HCT116 (cell line): Measurements from ENCODE around the gene LSAMP. TPM values are rescaled to one million over a fixed set of nuclear protein-coding genes. Genes with fewer than 3 reads are reported as not detected.

Source experiments
- ATAC-seq: fragments of 200-7000 bp; cut with Tn5 transposase; 2 replicates; pipeline ENCODE4 v1.9.1; 2020; ENCODE audit warnings: mild to moderate bottlenecking, moderate library complexity
- BruUV-seq: library from RNA; stranded (reverse); fragments of 400-500 nt; replicated peaks from 2 replicates; lab custom pipeline; 2021; lab: Mats Ljungman, UMichigan
- CTCF ChIA-PET: fragments of 300-600 bp; sonication (Branson Sonifier 250); formaldehyde crosslinking; loops from one replicate; lab custom pipeline; 2021; ENCODE audit warnings: antibody characterized with exemption; lab: Charles Lee
- POLR2A ChIA-PET: fragments of 300-600, 350-600 bp; sonication (Branson Sonifier 250); formaldehyde crosslinking; loops from one replicate; lab custom pipeline; 2021; ENCODE audit warnings: antibody characterized with exemption; lab: Charles Lee
- RAD21 ChIA-PET, 2 experiments: fragments of 300-600 bp; sonication (Branson Sonifier 250); formaldehyde crosslinking; loops; one replicate each; lab custom pipeline; 2023; ENCODE audit warnings: low total read pairs in 2 of 2; ENCODE audit not compliant: uncharacterized antibody in 2 of 2, unreplicated experiment in 2 of 2, low non-redundant PET in 1 of 2; lab: Charles Lee
- DNase-seq: peaks from one replicate; pipeline ENCODE4 v3.0.0-alpha.2; 2010; ENCODE audit warnings: low read depth, low spot score
- H2AFZ ChIP-seq: fragments of 200-600 bp; shearing (Covaris generic), sonication (generic); 2 replicates; pipeline ENCODE4 v1.6.1; 2017; ENCODE audit warnings: low read depth, mixed run types, mixed read lengths, antibody characterized with exemption, low read length; ENCODE audit not compliant: poor library complexity, severe bottlenecking
- H3K27ac ChIP-seq: 2 replicates; pipeline ENCODE4 v1.5.1; 2012; ENCODE audit warnings: low read depth, low read length
- H3K27me3 ChIP-seq: fragments of 200-600 bp; sonication (generic); 2 replicates; pipeline ENCODE4 v1.6.1; 2016; ENCODE audit warnings: mixed run types, low read length, mixed read lengths; ENCODE audit not compliant: insufficient read depth
- H3K36me3 ChIP-seq, 2 experiments: fragments of 200-500 bp in 1 of 2; fragments of 200-600 bp in 1 of 2; sonication (Bioruptor generic) in 1 of 2; sonication (generic) in 1 of 2; 2 replicates each; pipeline versions ENCODE4 v1.5.1 to v1.6.1; 2014 to 2016; ENCODE audit warnings: low read length in 2 of 2, inconsistent platforms in 1 of 2, mixed read lengths in 1 of 2, mixed run types in 1 of 2; ENCODE audit not compliant: insufficient read depth in 2 of 2, control insufficient read depth in 1 of 2
- H3K4me1 ChIP-seq, 2 experiments: fragments of 200-600 bp in 1 of 2; sonication (generic) in 1 of 2; 2 replicates each; pipeline versions ENCODE4 v1.5.1 to v1.6.1; 2012 to 2017; ENCODE audit warnings: low read length in 2 of 2, inconsistent platforms in 1 of 2, mild to moderate bottlenecking in 1 of 2, mixed read lengths in 1 of 2, mixed run types in 1 of 2, moderate library complexity in 1 of 2; ENCODE audit not compliant: insufficient read depth in 2 of 2, control insufficient read depth in 1 of 2
- H3K4me2 ChIP-seq: fragments of 200-600 bp; sonication (generic); 2 replicates; pipeline ENCODE4 v1.6.1; 2017; ENCODE audit warnings: mixed run types, low read length, mixed read lengths
- H3K4me3 ChIP-seq, 2 experiments: fragments of 200-600 bp in 1 of 2; sonication (generic) in 1 of 2; replicated peaks in 1 of 2; 2 replicates each; pipeline ENCODE4 v1.5.1; 2011 to 2016; ENCODE audit warnings: low read length in 2 of 2, control low read depth in 1 of 2, low read depth in 1 of 2, mild to moderate bottlenecking in 1 of 2, mixed read lengths in 1 of 2, mixed run types in 1 of 2
- H3K79me2 ChIP-seq: fragments of 200-600 bp; sonication (generic); 2 replicates; pipeline ENCODE4 v1.6.1; 2017; ENCODE audit warnings: mild to moderate bottlenecking, mixed run types, low read length, moderate library complexity, mixed read lengths; ENCODE audit not compliant: insufficient read depth
- H3K9ac ChIP-seq: fragments of 200-600 bp; sonication (generic); 2 replicates; pipeline ENCODE4 v1.6.1; 2016; ENCODE audit warnings: low read length, mixed read lengths
- H3K9me2 ChIP-seq: fragments of 200-600 bp; sonication (generic), shearing (Covaris generic); 2 replicates; pipeline ENCODE4 v1.6.1; 2017; ENCODE audit warnings: mixed run types, mild to moderate bottlenecking, moderate library complexity; ENCODE audit not compliant: insufficient read depth
- H3K9me3 ChIP-seq, 2 experiments: fragments of 200-500 bp in 1 of 2; fragments of 200-600 bp in 1 of 2; sonication (Bioruptor generic) in 1 of 2; sonication (generic) in 1 of 2; 2 replicates each; pipeline ENCODE4 v1.6.1; 2014 to 2017; ENCODE audit warnings: low read length in 2 of 2, mixed read lengths in 2 of 2, inconsistent platforms in 1 of 2, low read depth in 1 of 2, mild to moderate bottlenecking in 1 of 2, mixed run types in 1 of 2, moderate library complexity in 1 of 2; ENCODE audit not compliant: control insufficient read depth in 1 of 2, insufficient read depth in 1 of 2
- H4K20me1 ChIP-seq: fragments of 200-600 bp; sonication (generic), shearing (Covaris generic); 2 replicates; pipeline ENCODE4 v1.6.1; 2017; ENCODE audit warnings: mixed run types, mild to moderate bottlenecking, moderate library complexity; ENCODE audit not compliant: insufficient read depth
- ATF3 ChIP-seq: IDR thresholded peaks from 2 replicates; pipeline ENCODE4 v1.6.1; 2012
- CTCF ChIP-seq, 3 experiments: fragments of 200-600 bp in 1 of 3; sonication (generic) in 1 of 3; IDR thresholded peaks in 2 of 3; conservative IDR thresholded peaks in 1 of 3; 2 replicates each; pipeline ENCODE4 v1.5.1; 2012 to 2017; ENCODE audit warnings: low read depth in 2 of 3, low read length in 2 of 3, antibody characterized with exemption in 1 of 3, borderline replicate concordance in 1 of 3, control low read depth in 1 of 3, mild to moderate bottlenecking in 1 of 3, mixed read lengths in 1 of 3, mixed run types in 1 of 3, moderate library complexity in 1 of 3; ENCODE audit not compliant: insufficient read depth in 1 of 3
- EGR1 ChIP-seq: IDR thresholded peaks from 2 replicates; pipeline ENCODE4 v1.6.1; 2012; ENCODE audit warnings: low read depth
- ELF1 ChIP-seq: IDR thresholded peaks from 2 replicates; pipeline ENCODE4 v1.6.1; 2012; ENCODE audit warnings: low read depth, borderline replicate concordance
- MAX ChIP-seq: IDR thresholded peaks from 2 replicates; pipeline ENCODE4 v1.6.1; 2012
- POLR2AphosphoS5 ChIP-seq: IDR thresholded peaks from 2 replicates; pipeline ENCODE4 v1.6.1; 2011; ENCODE audit warnings: mild to moderate bottlenecking, low read depth, low read length, moderate library complexity
- RAD21 ChIP-seq: IDR thresholded peaks from 2 replicates; pipeline ENCODE4 v1.6.1; 2012; ENCODE audit warnings: low read depth, mild to moderate bottlenecking
- SIN3A ChIP-seq: IDR thresholded peaks from 2 replicates; pipeline ENCODE4 v1.6.1; 2012; ENCODE audit warnings: low read depth
- SRF ChIP-seq: IDR thresholded peaks from 2 replicates; pipeline ENCODE4 v1.6.1; 2012; ENCODE audit warnings: low read depth
- ZBTB33 ChIP-seq: IDR thresholded peaks from 2 replicates; pipeline ENCODE4 v1.6.1; 2011; ENCODE audit warnings: mild to moderate bottlenecking, low read length, moderate library complexity; ENCODE audit not compliant: insufficient replicate concordance; ENCODE audit errors: extremely low read depth
- intact Hi-C: fragments of 100-400 bp; cut with micrococcal nuclease; formaldehyde crosslinking; loops from 2 replicates; pipeline ENCODE4 v1.10.0; 2022
- total RNA-seq: library from RNA; stranded (reverse); gene quantifications from one replicate; pipeline ENCODE4 v1.2.1, GENCODE V29; 2021; ENCODE audit not compliant: unreplicated experiment

The LSAMP gene
- total RNA-seq, 1 experiment from 2014 or later, result 0.25 TPM

- H3K4me2 ChIP-seq, result no peak overlapping the region
- ChIA-PET POLR2A (no interaction called here), CTCF (no interaction called here), RAD21 (no interaction called here)
- H2AFZ ChIP-seq, result no peak overlapping the region
- DNase-seq (no peak), ATAC-seq (no peak)
- no peaks in the 10 kb centered on the region for H3K79me2 ChIP-seq
- H4K20me1 ChIP-seq, result no peaks in the 10 kb centered on the region
- H3K27ac ChIP-seq, result no peak overlapping the region
- H3K9me3 ChIP-seq, result no peaks in the 10 kb centered on the region
- intact Hi-C loops, result no loop called here
- no peak overlapping the region for H3K9ac ChIP-seq
- no peak overlapping the region for H3K4me3 ChIP-seq
- H3K27me3 ChIP-seq, result no peaks in the 10 kb centered on the region
- H3K36me3 ChIP-seq, result no peaks in the 10 kb centered on the region
- TF ChIP-seq RAD21 (no peak), SRF (no peak), ELF1 (no peak), ATF3 (no peak), MAX (no peak), ZBTB33 (no peak)
- no TSS peak for BruUV-seq
- no peaks in the 10 kb centered on the region for H3K9me2 ChIP-seq
- H3K4me1 ChIP-seq, result no peaks in the 10 kb centered on the region
Observed at GRCh38 chr3:116114586-116114985, 330.7 kb downstream of the LSAMP start.

- H3K79me2 ChIP-seq, result no peaks in the 10 kb centered on the region
- RAD21 ChIA-PET, result no interaction called here
- no peak for DNase-seq
Observed at GRCh38 chr3:116112696-116113095, 332.6 kb downstream of the LSAMP start.

More at GRCh38 chr3:116112696-116113095, 332.6 kb downstream of the LSAMP start:
- Histone ChIP-seq H3K4me2 (no peak overlapping the region), H3K27me3 (no peaks in the 10 kb centered on the region), H3K9ac (no peak overlapping the region), H3K36me3 (no peaks in the 10 kb centered on the region), H2AFZ (no peak overlapping the region), H4K20me1 (no peaks in the 10 kb centered on the region), H3K9me3 (no peaks in the 10 kb centered on the region), H3K9me2 (no peaks in the 10 kb centered on the region), H3K4me1 (no peaks in the 10 kb centered on the region), H3K27ac (no peak overlapping the region), H3K4me3 (no peak overlapping the region)
- no peak for TF ChIP-seq SIN3A
- TF ChIP-seq CTCF (IDR thresholded peaks at IDR 0.05 in 2 of 3, conservative IDR thresholded peaks at IDR 0.05 in 1 of 3; ENCODE audit: borderline replicate concordance in 1 of 3, insufficient read depth in 1 of 3, low read depth in 2 of 3, low read length in 2 of 3), result no peak
- no peak for TF ChIP-seq EGR1
- TF ChIP-seq POLR2AphosphoS5, result no peak
- CTCF ChIA-PET, result no interaction called here
- ATAC-seq, result no peak
- POLR2A ChIA-PET, result no interaction called here
- BruUV-seq, result no TSS peak
- intact Hi-C loops, result no loop called here
